Thyroid gland (tissue), 4 donors: ENCODE measurements around the gene GATAD2A. TPM values are rescaled to one million over a fixed set of nuclear protein-coding genes. Genes with fewer than 3 reads are reported as not detected.

ENCODE experiments used
- DNase-seq, 2 donors: peaks; one replicate each; pipeline ENCODE4 v3.0.0-alpha.2; 2019
- H3K27ac ChIP-seq, 3 donors: fragments of 200-600 bp; sonication (generic); 1 replicate in 2 of 3; 2 replicates in 1 of 3; pipeline ENCODE4 v1.5.1; 2016 to 2019; ENCODE audit warnings: mild to moderate bottlenecking in 1 of 3, moderate library complexity in 1 of 3
- H3K27me3 ChIP-seq: fragments of 200-600 bp; sonication (generic); one replicate; pipeline ENCODE4 v1.5.1; 2019
- H3K36me3 ChIP-seq, 2 donors: fragments of 200-600 bp; sonication (generic); one replicate each; pipeline ENCODE4 v1.5.1; 2016 to 2019
- H3K4me1 ChIP-seq, 2 donors: fragments of 200-600 bp; sonication (generic); one replicate each; pipeline ENCODE4 v1.5.1; 2017 to 2019
- H3K4me3 ChIP-seq, 3 donors: fragments of 200-600 bp; sonication (generic); replicated peaks in 1 of 3; 1 replicate in 2 of 3; 2 replicates in 1 of 3; pipeline ENCODE4 v1.5.1; 2016; ENCODE audit warnings: mild to moderate bottlenecking in 1 of 3
- H3K9me3 ChIP-seq: fragments of 200-600 bp; sonication (generic); one replicate; pipeline ENCODE4 v1.5.1; 2017
- POLR2A ChIP-seq, 2 donors: fragments of 450-650 bp; IDR thresholded peaks; one replicate each; pipeline ENCODE4 v1.6.1; 2017; ENCODE audit warnings: antibody characterized with exemption in 2 of 2, mild to moderate bottlenecking in 2 of 2, moderate library complexity in 1 of 2
- WGBS, 2 donors: methylation state at CpG; one replicate each; pipeline ENCODE4 v1.1.5; 2017; 5-methylcytosine and 5-hydroxymethylcytosine counted together
- intact Hi-C: fragments of 100-400 bp; cut with DNase I; formaldehyde crosslinking; loops from one replicate; pipeline ENCODE4 v1.15.1; 2023
- total RNA-seq, 4 donors: library from RNA; depleted of rRNA; stranded (reverse); fragments of >200 nt; gene quantifications; one replicate each; pipeline ENCODE4 v1.2.3, GENCODE V29; 2016
- TF ChIP-seq, protein P1 (sequence below), 6 experiments: fragments of 200-600 bp in 3 of 6; fragments of 450-650 bp in 3 of 6; sonication (generic) in 3 of 6; IDR thresholded peaks; one replicate each; pipeline ENCODE4 v1.5.1; 2016 to 2019; ENCODE audit warnings: antibody characterized with exemption in 6 of 6, mild to moderate bottlenecking in 2 of 6, inconsistent platforms in 1 of 6, moderate library complexity in 1 of 6

The GATAD2A gene
- total RNA-seq, 4 donors from 2014 or later: 33.2 to 82.4 (median 51.8) TPM

DNA sequence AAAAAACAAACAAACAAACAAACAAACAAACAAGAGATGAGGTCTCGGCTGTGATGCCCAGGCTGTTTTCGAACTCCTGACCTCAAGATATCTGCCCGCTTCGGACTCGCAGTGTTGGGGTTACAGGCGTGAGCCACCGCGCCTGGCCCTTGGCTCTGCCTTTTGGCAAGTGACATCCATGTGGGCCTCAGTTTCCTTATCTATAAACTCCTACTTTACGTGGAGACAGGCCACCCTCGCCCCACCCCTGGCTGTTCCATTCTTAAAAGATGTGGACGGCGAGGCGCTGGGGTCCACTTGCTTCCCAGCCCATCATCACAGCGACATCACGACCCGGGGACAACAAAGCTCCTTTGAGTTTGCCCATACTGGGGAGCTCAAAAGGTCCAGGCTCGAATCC is 108.2 kb downstream of the GATAD2A start:
- 83 to 85% methylated on average over 17 of the region's 17 CpGs for WGBS, 2 donors
- Histone ChIP-seq H3K9me3 (no peaks in the 10 kb centered on the region), H3K36me3 (no peaks in the 10 kb centered on the region), H3K27ac (no peak overlapping the region), H3K4me3 (no peak overlapping the region), H3K4me1 (peaks cover 15 to 25% of the 10 kb centered on the region in 2 donors), H3K27me3 (no peaks in the 10 kb centered on the region)
- no peak for TF ChIP-seq POLR2A (IDR thresholded peaks at IDR 0.05)
- TF ChIP-seq, protein P1, sequence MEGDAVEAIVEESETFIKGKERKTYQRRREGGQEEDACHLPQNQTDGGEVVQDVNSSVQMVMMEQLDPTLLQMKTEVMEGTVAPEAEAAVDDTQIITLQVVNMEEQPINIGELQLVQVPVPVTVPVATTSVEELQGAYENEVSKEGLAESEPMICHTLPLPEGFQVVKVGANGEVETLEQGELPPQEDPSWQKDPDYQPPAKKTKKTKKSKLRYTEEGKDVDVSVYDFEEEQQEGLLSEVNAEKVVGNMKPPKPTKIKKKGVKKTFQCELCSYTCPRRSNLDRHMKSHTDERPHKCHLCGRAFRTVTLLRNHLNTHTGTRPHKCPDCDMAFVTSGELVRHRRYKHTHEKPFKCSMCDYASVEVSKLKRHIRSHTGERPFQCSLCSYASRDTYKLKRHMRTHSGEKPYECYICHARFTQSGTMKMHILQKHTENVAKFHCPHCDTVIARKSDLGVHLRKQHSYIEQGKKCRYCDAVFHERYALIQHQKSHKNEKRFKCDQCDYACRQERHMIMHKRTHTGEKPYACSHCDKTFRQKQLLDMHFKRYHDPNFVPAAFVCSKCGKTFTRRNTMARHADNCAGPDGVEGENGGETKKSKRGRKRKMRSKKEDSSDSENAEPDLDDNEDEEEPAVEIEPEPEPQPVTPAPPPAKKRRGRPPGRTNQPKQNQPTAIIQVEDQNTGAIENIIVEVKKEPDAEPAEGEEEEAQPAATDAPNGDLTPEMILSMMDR (IDR thresholded peaks at IDR 0.05): no peak
- intact Hi-C loops: no loop called here
- DNase-seq: no peak

DNA sequence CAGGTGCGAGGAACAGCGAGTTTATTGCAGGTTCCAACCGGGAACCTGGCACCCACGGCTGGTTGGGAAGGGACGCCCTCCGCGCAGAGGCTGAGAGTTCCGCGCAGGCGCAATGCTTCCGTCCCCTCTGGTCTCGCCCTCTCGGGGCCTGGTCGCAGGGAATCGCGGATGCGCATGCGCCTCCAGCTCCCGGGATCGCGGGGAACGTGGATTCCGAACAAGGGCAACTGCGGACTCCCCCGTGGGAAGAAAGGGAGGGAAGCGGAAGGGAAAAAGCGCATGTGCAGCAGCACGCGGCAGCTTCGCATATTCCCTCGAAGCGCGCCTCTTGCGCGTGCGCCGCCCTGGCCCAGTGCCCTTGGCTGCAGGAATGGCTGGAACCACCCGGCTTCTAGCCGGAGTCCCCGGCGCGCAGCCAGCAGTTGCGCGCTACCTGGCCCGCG is 108.8 kb downstream of the GATAD2A start:
- H3K36me3 ChIP-seq: no peaks in the 10 kb centered on the region
- H3K27me3 ChIP-seq: no peaks in the 10 kb centered on the region
- H3K4me1 ChIP-seq: peaks cover 15 to 25% of the 10 kb centered on the region in 2 donors
- H3K9me3 ChIP-seq: no peaks in the 10 kb centered on the region
- 40 to 42% methylated on average over 16 to 40 of the region's 46 CpGs for WGBS, 2 donors
- intact Hi-C loops: no loop called here
- peak; percentile 76 for DNase-seq
- no peak for TF ChIP-seq POLR2A (IDR thresholded peaks at IDR 0.05)
- TF ChIP-seq, protein P1 (IDR thresholded peaks at IDR 0.05): no peak
- no peak overlapping the region for H3K4me3 ChIP-seq
- H3K27ac ChIP-seq: no peak overlapping the region

DNA sequence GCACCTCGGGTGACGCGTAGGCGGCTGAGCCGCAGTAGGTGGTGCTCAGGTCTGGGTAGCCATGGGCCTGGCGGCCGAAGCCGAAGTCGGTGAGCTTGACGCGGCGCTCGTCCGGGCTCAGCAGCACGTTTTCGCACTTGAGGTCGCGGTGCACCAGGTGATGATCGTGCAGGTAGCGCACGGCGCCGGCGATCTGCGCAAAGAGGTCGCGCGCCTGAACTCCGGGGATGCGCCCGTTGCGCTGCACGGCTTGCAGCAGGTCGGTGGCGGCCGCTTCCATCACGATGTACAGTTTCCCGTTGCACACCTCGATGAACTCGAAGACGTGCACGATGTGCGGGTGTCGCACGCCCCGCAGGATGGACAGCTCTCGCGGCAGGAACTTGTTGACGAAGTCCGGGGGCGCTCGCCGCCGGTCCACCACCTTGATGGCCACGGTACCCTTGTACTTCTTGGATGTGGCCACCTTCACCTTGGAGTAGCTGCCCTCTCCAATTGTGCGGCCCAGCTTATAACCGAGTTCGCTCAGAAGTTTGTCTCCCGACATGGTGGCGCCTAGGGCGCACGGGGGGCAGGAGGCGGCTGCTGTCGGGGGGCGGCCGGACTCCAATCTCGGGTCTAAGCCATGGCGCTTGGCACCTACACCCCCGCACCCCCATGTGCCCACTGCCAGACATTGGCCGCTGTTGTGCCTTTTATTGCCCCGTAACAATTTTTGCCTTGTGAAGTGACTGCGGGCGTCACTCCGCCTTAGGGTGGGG is 109.6 kb downstream of the GATAD2A start, which contains the start of gene TSSK6:
TSSK6 (minus strand) TSS at position 668 of the 761 bp plus-strand sequence; CDS start at position 547, 121 bp downstream.
- intact Hi-C loops: no loop called here
- H3K27me3 ChIP-seq: no peaks in the 10 kb centered on the region
- peak within 1 kb of the TSS; percentile 44 to 79 (median 68) for H3K27ac ChIP-seq
- no peak for DNase-seq
- H3K4me1 ChIP-seq: peaks cover 15 to 25% of the 10 kb centered on the region in 2 donors
- TF ChIP-seq, protein P1 (IDR thresholded peaks at IDR 0.05): no peak
- TF ChIP-seq POLR2A (IDR thresholded peaks at IDR 0.05): no peak
- H3K4me3 ChIP-seq: peak within 1 kb of the TSS; percentile 39 to 65 (median 46)
- H3K9me3 ChIP-seq: no peaks in the 10 kb centered on the region
- WGBS, 2 donors: 84 to 85% methylated on average over 25 to 53 of the region's 74 CpGs
- H3K36me3 ChIP-seq: no peaks in the 10 kb centered on the region

DNA sequence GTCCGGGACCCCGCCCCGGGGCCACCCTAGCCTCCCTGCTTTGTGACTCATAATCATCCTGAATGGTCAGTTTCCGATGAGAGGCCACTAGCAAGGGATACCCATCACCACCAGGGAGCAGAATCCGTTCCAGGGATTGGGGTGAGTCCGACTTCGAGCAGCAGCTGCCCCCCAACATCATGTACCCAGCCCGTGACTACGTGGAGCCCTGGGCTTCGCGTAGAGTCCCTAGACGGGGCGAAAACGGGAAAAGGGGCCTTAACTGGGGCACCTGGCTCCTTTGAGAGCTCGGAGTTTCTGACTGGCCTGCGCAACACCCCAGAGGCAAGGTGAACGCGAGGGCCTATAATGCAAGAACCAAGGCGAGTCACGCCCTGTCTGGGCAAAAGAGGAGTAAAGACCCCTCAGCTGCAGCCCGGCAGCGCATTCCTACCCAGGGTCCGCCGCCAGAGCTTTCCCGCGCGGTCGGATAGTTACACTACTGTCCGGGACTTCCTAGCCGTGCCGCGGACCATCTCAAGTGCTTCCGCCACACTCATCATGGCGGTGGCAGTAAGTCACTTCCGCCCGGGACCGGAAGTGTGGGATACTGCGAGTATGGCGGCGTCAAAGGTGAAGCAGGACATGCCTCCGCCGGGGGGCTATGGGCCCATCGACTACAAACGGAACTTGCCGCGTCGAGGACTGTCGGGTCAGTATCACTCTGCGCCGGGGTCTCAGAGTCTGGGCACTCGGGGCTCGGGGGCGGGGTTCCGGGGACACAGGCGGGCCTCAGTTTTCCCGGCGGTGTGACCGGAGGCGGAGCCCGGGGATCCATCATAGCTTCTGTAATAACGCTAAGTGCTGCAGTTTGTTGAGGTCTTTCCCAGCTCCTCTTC is 110.4 kb downstream of the GATAD2A start, which contains the start of gene NDUFA13:
NDUFA13 (plus strand) TSS at position 584 of the 878 bp plus-strand sequence; CDS start at position 598, 14 bp downstream.
- H3K36me3 ChIP-seq: no peaks in the 10 kb centered on the region
- H3K27me3 ChIP-seq: no peaks in the 10 kb centered on the region
- WGBS, 2 donors: 8 to 9% methylated on average over 25 to 44 of the region's 61 CpGs
- peak; percentile 90 to 92 for DNase-seq
- peak within 1 kb of the TSS; percentile 39 to 65 (median 46) for H3K4me3 ChIP-seq
- peaks cover 15 to 25% of the 10 kb centered on the region in 2 donors for H3K4me1 ChIP-seq
- TF ChIP-seq, protein P1 (IDR thresholded peaks at IDR 0.05): peak in 1 of 6 experiments; percentile 20
- peak in 1 of 2 donors; percentile 81 for TF ChIP-seq POLR2A (IDR thresholded peaks at IDR 0.05)
- H3K27ac ChIP-seq: peak within 1 kb of the TSS; percentile 44 to 79 (median 68)
- intact Hi-C loops: no loop called here
- H3K9me3 ChIP-seq: no peaks in the 10 kb centered on the region
